CD4-positive, alpha-beta T cell treated with Interleukin-4 for 1 hour (primary cell): ENCODE results near the gene HTT.

Source experiments
- DNase-seq, 2 donors: peaks; one replicate each; pipeline ENCODE4 v3.0.0-alpha.2; 2020 to 2022

HTT gene

GRCh38 chr4:3280466-3280865 is 206.0 kb downstream of the HTT start:
- DNase-seq = no peak

- no peak for DNase-seq
These were observed 209.0 kb downstream of the HTT start for GRCh38 chr4:3283483-3283882.

- no peak for DNase-seq
These were observed 209.4 kb downstream of the HTT start for GRCh38 chr4:3283916-3284315.

- no peak for DNase-seq
These were observed 210.5 kb downstream of the HTT start for GRCh38 chr4:3284734-3285557.

DNA sequence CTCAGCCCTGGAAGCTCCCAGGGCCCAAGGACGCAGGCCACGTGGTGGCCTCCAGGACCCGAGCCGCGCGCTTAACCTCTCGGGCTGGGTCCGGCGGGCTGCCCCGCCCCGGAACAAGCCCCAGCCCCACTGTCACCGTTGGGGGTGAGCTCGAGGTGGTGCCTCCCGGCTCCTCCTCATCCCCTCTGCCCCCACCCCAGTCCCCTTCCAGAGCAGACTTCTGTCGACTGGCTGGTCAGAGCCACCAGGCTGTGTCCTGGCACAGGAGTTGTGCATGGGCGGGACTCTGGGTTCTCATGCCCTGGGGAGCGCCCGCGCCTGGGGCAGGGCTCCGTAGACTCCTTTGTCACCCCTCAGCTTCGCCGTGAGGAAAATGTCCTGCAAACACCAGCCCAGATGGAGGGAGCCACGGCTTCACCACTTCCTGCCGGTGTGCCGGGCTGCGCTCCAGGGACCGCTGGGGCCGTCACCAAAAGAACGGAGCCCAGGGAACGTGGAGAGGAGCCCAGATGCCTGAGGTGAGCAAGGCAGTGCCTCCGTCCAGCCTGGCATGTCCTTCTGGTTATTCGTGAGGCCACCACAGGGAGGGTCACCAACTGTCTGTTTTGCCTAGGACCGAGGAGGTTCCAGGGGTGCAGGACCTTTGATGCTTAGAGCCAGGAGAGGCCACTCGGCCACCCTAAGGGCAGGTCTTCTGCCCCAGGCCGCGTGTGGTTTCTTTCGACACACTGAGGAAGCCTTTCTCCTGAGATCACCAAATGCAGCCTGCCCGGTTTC is 211.3 kb downstream of the HTT start:
- peak in 1 of 2 donors; percentile 67 for DNase-seq

GRCh38 chr4:3286335-3287175 is 212.1 kb downstream of the HTT start:
- DNase-seq = peak in 1 of 2 donors; percentile 14

DNA sequence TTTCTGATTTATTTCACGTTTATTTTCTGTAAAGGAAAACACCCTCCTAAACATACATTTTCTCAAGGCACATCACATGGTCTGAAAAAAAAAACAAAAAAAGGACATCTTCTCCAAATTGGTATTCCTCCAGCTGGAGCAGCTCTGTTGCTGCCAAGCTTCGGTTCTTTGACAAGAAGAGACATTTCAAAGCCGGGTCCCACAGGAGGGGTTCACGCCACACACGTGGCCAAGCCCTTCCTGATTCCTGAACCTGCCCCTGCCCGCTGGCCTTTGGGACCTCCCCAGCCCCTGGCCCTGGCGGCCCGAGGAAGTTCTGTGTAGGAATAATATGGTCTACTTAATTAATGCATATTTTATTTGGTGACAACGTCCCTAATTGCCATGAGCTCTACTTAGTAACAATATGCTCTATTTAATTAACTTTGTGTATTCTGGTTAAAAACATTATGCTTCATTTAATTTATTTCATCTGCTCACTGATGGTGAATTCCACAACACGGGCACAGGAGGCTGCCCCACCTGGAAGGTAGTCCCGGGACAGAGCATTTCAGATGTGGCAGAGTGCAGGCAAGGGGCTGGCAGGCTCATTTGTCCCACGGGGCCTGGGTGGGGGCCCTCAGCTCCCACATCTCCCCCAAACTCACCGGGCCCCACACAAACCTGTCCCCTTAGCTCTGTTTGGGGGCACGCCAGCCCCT is 212.9 kb downstream of the HTT start:
- no peak for DNase-seq

- no peak for DNase-seq
These were observed 213.6 kb downstream of the HTT start for GRCh38 chr4:3287972-3288570.

DNA sequence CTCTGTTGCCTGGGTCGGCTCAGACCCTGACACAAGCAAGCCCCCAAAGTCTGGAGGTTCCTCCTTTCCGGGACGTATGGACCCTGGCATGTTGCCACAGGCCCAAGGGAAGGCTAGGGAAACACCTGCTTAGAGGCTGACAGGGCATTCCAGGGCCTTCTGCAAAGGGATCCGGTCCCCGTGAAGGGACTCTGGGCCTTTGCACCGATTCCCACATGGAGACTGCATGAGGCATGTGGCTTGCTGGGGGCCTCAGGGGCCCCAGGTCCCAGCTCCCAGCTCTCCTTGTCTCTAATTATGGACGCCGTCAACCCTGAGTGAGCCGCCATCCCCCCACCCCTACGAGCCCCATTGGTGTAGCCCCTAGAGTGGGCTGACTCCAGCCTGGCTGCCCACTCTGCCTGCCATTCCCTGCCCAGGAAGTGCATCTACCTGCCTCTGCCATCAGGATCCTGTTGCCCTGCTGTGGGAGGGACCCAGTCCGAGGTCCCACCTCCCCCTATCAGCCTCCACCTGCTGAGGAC is 214.2 kb downstream of the HTT start:
- DNase-seq = no peak

DNA sequence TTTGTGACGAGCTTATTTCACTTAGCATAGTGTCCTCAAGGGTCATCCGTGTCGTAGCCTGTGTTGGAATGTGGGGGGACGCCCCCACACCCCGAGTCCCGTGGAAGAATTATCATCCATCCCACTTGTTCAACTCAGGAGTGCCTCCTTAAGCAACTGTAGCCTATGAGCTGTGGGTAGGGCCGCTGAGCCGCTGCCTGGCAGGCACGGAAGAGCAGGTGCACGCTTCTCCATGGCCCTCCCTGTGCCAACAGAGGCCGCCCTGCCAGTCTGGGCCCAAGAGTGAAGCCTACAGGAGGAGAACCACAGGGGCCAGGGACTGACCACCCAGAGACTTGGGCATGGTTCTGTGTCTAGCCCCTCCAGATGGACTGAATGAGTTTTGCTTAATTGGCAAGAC is 216.0 kb downstream of the HTT start:
- DNase-seq = no peak

DNA sequence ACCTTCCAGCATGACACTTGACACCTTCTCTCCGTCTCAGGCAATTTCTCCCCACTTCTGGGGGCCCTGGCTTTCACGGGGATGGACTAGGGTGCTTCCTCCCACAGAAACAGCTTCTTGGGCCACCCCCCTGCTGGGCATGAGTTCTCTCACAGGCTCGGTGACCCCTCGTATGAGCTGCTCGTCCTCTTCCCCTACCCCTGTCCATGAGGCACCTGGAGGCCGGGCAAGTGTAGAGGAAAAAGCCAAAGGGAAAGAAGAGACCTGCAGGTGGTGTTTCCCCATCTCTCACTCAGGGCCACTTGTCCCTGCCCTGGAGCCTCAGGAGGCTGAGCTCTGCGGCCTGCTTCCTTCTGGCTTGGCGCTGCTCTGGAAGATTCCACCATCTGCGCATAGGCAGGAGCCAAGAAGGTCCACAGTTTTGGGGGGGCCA is 216.4 kb downstream of the HTT start:
- DNase-seq = no peak

DNA sequence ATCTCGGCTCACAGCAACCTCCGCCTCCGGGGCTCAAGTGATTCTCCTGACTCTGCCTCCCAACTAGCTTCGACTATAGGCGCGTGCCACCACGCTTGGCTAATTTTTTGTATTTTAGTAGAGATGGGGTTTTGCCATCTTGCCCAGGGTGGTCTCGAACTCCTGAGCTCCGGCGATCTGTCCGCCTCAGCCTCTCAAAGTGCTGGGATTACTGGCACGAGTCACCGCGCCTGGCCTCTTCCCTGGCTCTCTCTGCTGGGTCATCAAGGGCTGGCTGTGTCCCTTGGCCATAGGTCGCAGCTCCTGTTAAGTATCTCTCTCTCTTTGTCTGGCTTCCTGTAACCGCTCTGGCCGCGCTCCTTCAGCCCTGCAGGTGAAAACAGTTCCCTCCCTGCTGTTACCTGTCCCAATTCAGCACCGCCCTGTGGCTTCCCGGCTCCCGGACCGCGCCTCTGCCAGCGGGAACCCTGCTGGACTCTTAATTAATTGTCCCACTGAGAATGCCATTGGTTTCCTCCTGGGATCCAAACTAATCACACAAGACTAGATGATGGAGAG is 217.0 kb downstream of the HTT start:
- no peak for DNase-seq

- DNase-seq = peak; percentile 23 to 24
These were observed 217.6 kb downstream of the HTT start for GRCh38 chr4:3291969-3292570.

DNA sequence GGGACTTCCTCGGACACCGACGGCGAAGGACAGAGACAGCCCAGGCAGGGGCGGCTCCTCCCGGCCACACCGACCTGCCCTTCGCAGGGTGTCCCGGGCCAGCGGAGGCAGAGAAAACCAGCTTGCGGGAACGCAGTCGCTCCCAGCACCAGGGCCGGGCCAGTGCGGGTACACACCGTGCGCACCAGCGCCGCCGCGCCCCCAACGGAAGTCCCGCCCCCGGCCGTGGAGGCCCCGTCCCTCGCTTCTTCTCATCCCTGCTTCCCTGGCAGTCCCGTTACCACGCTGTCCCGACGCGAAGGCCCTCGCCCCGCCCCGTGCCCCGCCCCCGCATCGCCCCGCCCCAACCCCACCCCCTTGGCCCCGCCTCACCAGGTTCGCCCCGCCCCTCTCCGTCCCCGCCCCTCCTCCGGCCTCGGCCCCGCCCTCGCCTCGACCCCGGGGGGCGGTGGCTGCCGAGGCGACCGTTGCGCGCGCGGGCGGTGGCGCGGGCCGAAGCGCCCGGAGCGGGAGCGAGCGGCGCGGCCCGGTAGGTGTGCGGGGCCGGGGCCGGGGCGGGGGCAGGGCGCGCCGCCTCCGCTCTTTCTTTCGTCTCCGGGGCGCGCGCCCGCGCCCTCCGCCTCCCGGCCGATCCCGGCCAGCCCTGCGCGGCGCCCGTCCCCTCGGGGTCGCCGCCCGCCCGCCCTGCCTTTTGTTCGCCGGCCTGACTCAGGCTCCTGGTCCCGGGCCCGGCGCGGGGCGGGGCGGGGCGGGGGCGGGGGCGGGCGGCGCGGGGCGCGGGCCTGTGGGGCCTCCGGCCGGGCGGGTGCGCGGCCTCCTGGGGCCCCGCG is 218.3 kb downstream of the HTT start, which contains the start of gene RGS12:
TSS of gene RGS12 (plus strand) at position 451 of the 830 bp plus-strand sequence. CDS start 23,150 bp downstream, outside the sequence.
- peak; percentile 88 to 90 for DNase-seq
